ENCODE data around the gene POU2F1.

POU2F1 gene

GRCh38 chr1:167208624-167208976, 12.1 kb upstream of the POU2F1 start:
- Histone ChIP-seq H3K9ac (ENCODE audit: insufficient read length) (no peak overlapping the region), H3K27ac (no peak overlapping the region), H3K4me3 (no peak overlapping the region), H3K36me3 (ENCODE audit: insufficient read depth, low read length) (no peaks in the 10 kb centered on the region), H3K9me3 (ENCODE audit: low read depth, low read length) (no peaks in the 10 kb centered on the region)
- TF ChIP-seq EZH2 (IDR thresholded peaks at IDR 0.05) = no peak
- TF ChIP-seq FOXP2 (optimal IDR thresholded peaks at IDR 0.05; ENCODE audit: control extremely low read depth, extremely low read length, insufficient read depth) = no peak
- TF ChIP-seq POLR2AphosphoS5 (IDR thresholded peaks at IDR 0.05; ENCODE audit: borderline replicate concordance, low read depth, low read length) = no peak
- no peak for DNase-seq (ENCODE audit: low read depth, low spot score)

- Histone ChIP-seq H3K36me3 (ENCODE audit: insufficient read depth, low read length) (no peaks in the 10 kb centered on the region), H3K27ac (no peak overlapping the region), H3K4me3 (no peak overlapping the region), H3K9me3 (ENCODE audit: low read depth, low read length) (no peaks in the 10 kb centered on the region), H3K9ac (ENCODE audit: insufficient read length) (no peak overlapping the region)
- TF ChIP-seq POLR2AphosphoS5 (IDR thresholded peaks at IDR 0.05; ENCODE audit: borderline replicate concordance, low read depth, low read length) = no peak
- TF ChIP-seq EZH2 (IDR thresholded peaks at IDR 0.05) = no peak
- TF ChIP-seq FOXP2 (optimal IDR thresholded peaks at IDR 0.05; ENCODE audit: control extremely low read depth, extremely low read length, insufficient read depth) = no peak
- no peak for DNase-seq (ENCODE audit: low read depth, low spot score)
These were observed 11.6 kb upstream of the POU2F1 start for GRCh38 chr1:167209044-167209443.

GRCh38 chr1:167210966-167211674, 9.6 kb upstream of the POU2F1 start:
- Histone ChIP-seq H3K9ac (ENCODE audit: insufficient read length) (no peak overlapping the region), H3K36me3 (ENCODE audit: insufficient read depth, low read length) (no peaks in the 10 kb centered on the region), H3K9me3 (ENCODE audit: low read depth, low read length) (no peaks in the 10 kb centered on the region), H3K27ac (peak overlapping the region; percentile 50; the same call in 1 of the 2 replicates), H3K4me3 (peak overlapping the region; percentile 5; the same call in 1 of the 2 replicates)
- no peak for TF ChIP-seq EZH2 (IDR thresholded peaks at IDR 0.05)
- no peak for TF ChIP-seq FOXP2 (optimal IDR thresholded peaks at IDR 0.05; ENCODE audit: control extremely low read depth, extremely low read length, insufficient read depth)
- no peak for TF ChIP-seq POLR2AphosphoS5 (IDR thresholded peaks at IDR 0.05; ENCODE audit: borderline replicate concordance, low read depth, low read length)
- DNase-seq (ENCODE audit: low read depth, low spot score) = peak; percentile 62

GRCh38 chr1:167212025-167212424, 8.7 kb upstream of the POU2F1 start:
- Histone ChIP-seq H3K4me3 (no peak overlapping the region), H3K9ac (ENCODE audit: insufficient read length) (no peak overlapping the region), H3K36me3 (ENCODE audit: insufficient read depth, low read length) (no peaks in the 10 kb centered on the region), H3K27ac (no peak overlapping the region), H3K9me3 (ENCODE audit: low read depth, low read length) (no peaks in the 10 kb centered on the region)
- TF ChIP-seq POLR2AphosphoS5 (IDR thresholded peaks at IDR 0.05; ENCODE audit: borderline replicate concordance, low read depth, low read length) = no peak
- TF ChIP-seq EZH2 (IDR thresholded peaks at IDR 0.05) = no peak
- TF ChIP-seq FOXP2 (optimal IDR thresholded peaks at IDR 0.05; ENCODE audit: control extremely low read depth, extremely low read length, insufficient read depth) = no peak
- no peak for DNase-seq (ENCODE audit: low read depth, low spot score)

- H3K36me3 ChIP-seq (ENCODE audit: insufficient read depth, low read length) = no peaks in the 10 kb centered on the region
- no peak for DNase-seq (ENCODE audit: low read depth, low spot score)
- H3K9me3 ChIP-seq (ENCODE audit: low read depth, low read length) = no peaks in the 10 kb centered on the region
- TF ChIP-seq EZH2 (IDR thresholded peaks at IDR 0.05) = no peak
- no peak for TF ChIP-seq FOXP2 (optimal IDR thresholded peaks at IDR 0.05; ENCODE audit: control extremely low read depth, extremely low read length, insufficient read depth)
- no peak for TF ChIP-seq POLR2AphosphoS5 (IDR thresholded peaks at IDR 0.05; ENCODE audit: borderline replicate concordance, low read depth, low read length)
- H3K27ac ChIP-seq = no peak overlapping the region
- no peak overlapping the region for H3K9ac ChIP-seq (ENCODE audit: insufficient read length)
- H3K4me3 ChIP-seq = no peak overlapping the region
These were observed 3.9 kb upstream of the POU2F1 start for GRCh38 chr1:167216809-167217208.

DNA sequence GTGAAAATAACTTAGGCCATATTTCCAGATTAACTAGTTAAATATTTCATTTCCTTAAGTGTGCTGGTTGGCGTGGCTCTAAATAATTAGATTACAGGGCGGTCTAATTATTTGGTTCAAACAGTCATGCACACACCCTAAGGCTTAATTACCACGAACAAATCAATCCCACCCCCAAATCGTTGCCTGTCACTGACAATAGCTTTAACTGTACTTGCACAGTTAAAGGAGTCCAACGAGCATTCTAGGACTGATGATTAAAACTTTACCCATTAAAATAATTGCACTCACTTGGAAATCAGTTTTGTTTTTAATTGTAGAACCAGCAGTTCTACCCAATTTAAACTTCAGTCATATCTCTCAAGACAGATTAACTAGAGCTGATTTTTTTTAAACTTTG, 1.5 kb upstream of the POU2F1 start:
- Histone ChIP-seq H3K9ac (ENCODE audit: insufficient read length) (peak overlapping the region; percentile 97), H3K36me3 (ENCODE audit: insufficient read depth, low read length) (no peaks in the 10 kb centered on the region), H3K27ac (peak overlapping the region; percentile 99), H3K4me3 (peak overlapping the region; percentile 98), H3K9me3 (ENCODE audit: low read depth, low read length) (no peaks in the 10 kb centered on the region)
- TF ChIP-seq EZH2 (IDR thresholded peaks at IDR 0.05) (no peak), POLR2AphosphoS5 (IDR thresholded peaks at IDR 0.05; ENCODE audit: borderline replicate concordance, low read depth, low read length) (no peak), FOXP2 (optimal IDR thresholded peaks at IDR 0.05; ENCODE audit: control extremely low read depth, extremely low read length, insufficient read depth) (no peak)
- DNase-seq (ENCODE audit: low read depth, low spot score) = no peak

DNA sequence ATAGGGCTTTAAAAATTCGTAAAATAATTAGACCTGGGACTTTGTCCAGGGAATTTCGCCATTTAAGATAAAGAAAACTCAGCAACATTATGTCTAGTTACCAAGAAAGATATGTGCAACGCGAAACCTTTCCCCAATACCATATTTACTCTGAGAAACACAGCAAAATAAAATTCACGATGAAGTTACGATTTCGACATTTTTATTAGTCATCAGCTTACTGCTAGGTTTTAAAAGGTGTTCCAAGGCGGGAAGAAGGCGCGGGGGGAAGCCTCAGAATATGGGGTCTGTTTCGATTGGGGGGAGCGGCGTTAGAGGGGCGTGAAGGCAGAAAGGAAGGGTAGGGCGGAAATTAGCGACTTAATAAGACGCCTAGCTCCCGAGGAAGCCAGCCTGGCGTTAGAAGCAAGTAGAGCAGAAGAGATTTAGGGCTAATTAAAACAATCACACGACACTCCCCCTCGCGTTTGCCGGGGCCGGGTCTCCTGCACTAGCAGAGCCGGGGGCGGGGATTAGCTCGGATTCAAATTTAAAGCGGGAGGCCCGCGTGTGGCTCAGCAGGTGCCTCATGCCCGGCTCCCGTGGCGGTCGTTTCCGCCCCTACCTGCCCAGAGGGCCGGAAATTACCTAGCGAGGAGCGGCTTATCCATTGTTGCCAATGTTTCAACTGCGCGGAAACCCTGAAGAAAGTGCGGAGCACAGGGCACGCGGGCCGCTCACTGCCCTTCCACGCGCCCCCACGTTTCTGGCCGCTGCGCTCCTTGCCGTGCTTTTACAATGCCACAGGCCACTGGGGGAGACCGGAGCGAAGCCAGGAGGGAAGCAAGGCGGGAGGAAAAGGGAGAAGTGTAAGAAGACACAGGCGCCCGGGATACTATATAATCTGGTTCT, 795 bp upstream of the POU2F1 start:
- TF ChIP-seq EZH2 (IDR thresholded peaks at IDR 0.05) (no peak), FOXP2 (optimal IDR thresholded peaks at IDR 0.05; ENCODE audit: control extremely low read depth, extremely low read length, insufficient read depth) (no peak), POLR2AphosphoS5 (IDR thresholded peaks at IDR 0.05; ENCODE audit: borderline replicate concordance, low read depth, low read length) (peak; percentile 82)
- peak; percentile 60 for DNase-seq (ENCODE audit: low read depth, low spot score)
- Histone ChIP-seq H3K9me3 (ENCODE audit: low read depth, low read length) (no peaks in the 10 kb centered on the region), H3K4me3 (peak overlapping the region; percentile 98), H3K27ac (peak overlapping the region; percentile 99), H3K36me3 (ENCODE audit: insufficient read depth, low read length) (no peaks in the 10 kb centered on the region), H3K9ac (ENCODE audit: insufficient read length) (peak overlapping the region; percentile 97)

GRCh38 chr1:167221126-167221737, 546 bp downstream of the POU2F1 start:
- H3K9me3 ChIP-seq (ENCODE audit: low read depth, low read length) = no peaks in the 10 kb centered on the region
- H3K36me3 ChIP-seq (ENCODE audit: insufficient read depth, low read length) = no peaks in the 10 kb centered on the region
- TF ChIP-seq EZH2 (IDR thresholded peaks at IDR 0.05) (no peak), FOXP2 (optimal IDR thresholded peaks at IDR 0.05; ENCODE audit: control extremely low read depth, extremely low read length, insufficient read depth) (no peak)
- peak overlapping the region; percentile 87 for H3K9ac ChIP-seq (ENCODE audit: insufficient read length)
- no peak for DNase-seq (ENCODE audit: low read depth, low spot score)
- H3K4me3 ChIP-seq = peak overlapping the region; percentile 82
- peak overlapping the region; percentile 85; the same call in 1 of the 2 replicates for H3K27ac ChIP-seq

Data from SK-N-MC (cell line).